BLaER1 (cell line): ENCODE results near the gene C5orf15.

Source experiments
- H3K27ac ChIP-seq: shearing (Covaris generic); formaldehyde crosslinking; 2 replicates; pipeline ENCODE4 v1.8.1; 2022
- H3K27me3 ChIP-seq: shearing (Covaris generic); formaldehyde crosslinking; 2 replicates; pipeline ENCODE4 v1.8.1; 2022
- H3K36me3 ChIP-seq: shearing (Covaris generic); formaldehyde crosslinking; 2 replicates; pipeline ENCODE4 v1.8.1; 2022
- H3K4me1 ChIP-seq: shearing (Covaris generic); formaldehyde crosslinking; 2 replicates; pipeline ENCODE4 v1.8.1; 2022
- H3K4me2 ChIP-seq: shearing (Covaris generic); formaldehyde crosslinking; 2 replicates; pipeline ENCODE4 v1.8.1; 2022
- H3K4me3 ChIP-seq: shearing (Covaris generic); formaldehyde crosslinking; 2 replicates; pipeline ENCODE4 v1.8.1; 2022
- H3K9ac ChIP-seq: shearing (Covaris generic); formaldehyde crosslinking; 2 replicates; pipeline ENCODE4 v1.8.1; 2022
- H3K9me3 ChIP-seq: shearing (Covaris generic); formaldehyde crosslinking; 2 replicates; pipeline ENCODE4 v1.8.1; 2022
- H4K20me1 ChIP-seq: shearing (Covaris generic); formaldehyde crosslinking; 2 replicates; pipeline ENCODE4 v1.8.1; 2022
- Cebpa-rat ChIP-seq: shearing (Covaris generic); IDR thresholded peaks from 2 replicates; pipeline ENCODE4 v1.8.1; 2022

The C5orf15 gene

DNA sequence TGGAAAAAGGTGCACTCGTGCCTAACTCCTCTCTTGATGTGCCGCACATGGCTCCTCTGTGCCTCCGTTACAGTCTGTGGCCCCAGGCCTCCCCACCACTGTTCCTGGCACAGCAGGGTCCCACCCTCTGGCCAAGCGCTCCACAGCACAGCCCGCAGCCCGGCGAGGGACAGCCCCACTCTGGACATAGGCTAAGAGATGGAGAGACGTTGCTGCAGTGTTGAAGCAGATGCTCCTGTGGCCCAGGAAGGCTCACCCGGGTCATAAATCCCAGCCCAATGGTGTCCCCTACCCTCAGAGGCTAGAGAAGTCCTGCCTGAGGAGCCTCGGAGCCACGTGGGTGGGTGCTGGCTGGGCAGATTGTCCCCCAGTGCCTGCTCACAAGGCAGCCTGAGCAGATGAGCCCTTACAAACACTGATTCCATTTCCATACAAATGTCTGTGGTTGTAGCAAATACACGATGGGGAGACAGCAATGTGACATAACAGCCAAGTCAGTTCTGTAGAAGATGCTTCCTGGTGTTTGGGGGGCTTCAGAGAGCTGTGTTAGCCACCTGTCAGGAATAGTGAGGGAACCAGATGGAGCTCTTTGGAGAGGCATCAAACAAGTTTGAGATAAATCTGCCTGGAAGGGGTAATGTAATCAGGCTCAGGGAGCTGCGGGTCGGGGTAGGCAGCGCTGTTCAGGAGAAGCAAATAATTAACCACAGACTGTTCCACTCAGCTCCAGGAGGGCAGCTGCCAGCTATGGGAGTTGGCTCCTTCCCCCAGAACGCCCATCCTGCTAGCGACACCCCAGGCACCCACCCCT lies 41.7 kb downstream of the C5orf15 start:
- Histone ChIP-seq H3K4me2 (peak overlapping the region; percentile 53), H3K4me3 (no peak overlapping the region), H3K27me3 (no peaks in the 10 kb centered on the region), H4K20me1 (no peaks in the 10 kb centered on the region), H3K9ac (no peak overlapping the region), H3K4me1 (peaks cover 79% of the 10 kb centered on the region), H3K27ac (peak overlapping the region; percentile 32; the same call in 1 of the 2 replicates), H3K9me3 (no peaks in the 10 kb centered on the region), H3K36me3 (no peaks in the 10 kb centered on the region)
- TF ChIP-seq Cebpa-rat = no peak

DNA sequence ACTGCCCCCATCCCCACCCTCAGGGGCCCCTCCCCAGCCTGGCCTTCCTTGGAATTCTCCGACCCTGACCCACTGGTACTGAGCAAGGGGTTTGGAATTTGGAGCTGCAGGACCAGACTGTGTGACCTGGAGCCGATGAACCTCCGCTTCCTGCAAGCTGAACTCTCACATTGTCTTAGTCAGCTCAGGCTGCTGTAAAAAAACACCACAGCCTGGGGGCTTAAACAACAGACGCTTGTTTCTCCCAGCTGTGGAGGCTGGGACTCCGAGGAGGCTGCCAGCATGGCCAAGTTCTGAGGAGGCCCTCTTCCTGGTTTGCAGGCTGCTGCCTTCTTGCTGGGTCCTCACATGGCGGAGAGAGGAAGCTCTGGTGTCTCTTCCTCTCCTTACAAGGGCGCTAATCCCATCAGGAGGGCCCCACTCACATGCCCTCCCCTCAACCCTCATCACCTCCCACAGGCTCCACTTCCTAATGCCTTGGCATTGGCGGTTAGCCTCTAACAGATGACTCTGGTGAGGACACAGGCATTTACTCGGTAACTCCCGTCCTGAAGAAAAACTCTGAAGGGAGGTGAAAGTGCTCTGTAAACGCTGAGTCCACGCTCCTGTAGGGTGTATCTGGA lies 42.4 kb downstream of the C5orf15 start:
- H3K27ac ChIP-seq = no peak overlapping the region
- H3K9ac ChIP-seq = no peak overlapping the region
- H4K20me1 ChIP-seq = no peaks in the 10 kb centered on the region
- no peak for TF ChIP-seq Cebpa-rat
- H3K9me3 ChIP-seq = no peaks in the 10 kb centered on the region
- H3K4me2 ChIP-seq = peak overlapping the region; percentile 53
- H3K4me1 ChIP-seq = peaks cover 72% of the 10 kb centered on the region
- no peaks in the 10 kb centered on the region for H3K36me3 ChIP-seq
- no peaks in the 10 kb centered on the region for H3K27me3 ChIP-seq
- no peak overlapping the region for H3K4me3 ChIP-seq

- TF ChIP-seq Cebpa-rat = no peak
- peak overlapping the region; percentile 5 for H3K4me2 ChIP-seq
Observed at GRCh38 chr5:133925269-133925668, 43.2 kb downstream of the C5orf15 start.

GRCh38 chr5:133924221-133924920 lies 44.1 kb downstream of the C5orf15 start:
- no peaks in the 10 kb centered on the region for H3K27me3 ChIP-seq
- no peak overlapping the region for H3K4me3 ChIP-seq
- no peaks in the 10 kb centered on the region for H3K36me3 ChIP-seq
- no peaks in the 10 kb centered on the region for H4K20me1 ChIP-seq
- H3K4me1 ChIP-seq = peaks cover 70% of the 10 kb centered on the region
- peak overlapping the region; percentile 5 for H3K4me2 ChIP-seq
- no peaks in the 10 kb centered on the region for H3K9me3 ChIP-seq
- TF ChIP-seq Cebpa-rat = no peak
- H3K27ac ChIP-seq = no peak overlapping the region
- H3K9ac ChIP-seq = no peak overlapping the region

More at GRCh38 chr5:133925269-133925668, 43.2 kb downstream of the C5orf15 start:
- no peak overlapping the region for H3K4me3 ChIP-seq
- no peaks in the 10 kb centered on the region for H3K36me3 ChIP-seq
- H3K27ac ChIP-seq = no peak overlapping the region
- H4K20me1 ChIP-seq = no peaks in the 10 kb centered on the region
- H3K9ac ChIP-seq = no peak overlapping the region
- peaks cover 71% of the 10 kb centered on the region for H3K4me1 ChIP-seq
- H3K9me3 ChIP-seq = no peaks in the 10 kb centered on the region
- H3K27me3 ChIP-seq = no peaks in the 10 kb centered on the region

DNA sequence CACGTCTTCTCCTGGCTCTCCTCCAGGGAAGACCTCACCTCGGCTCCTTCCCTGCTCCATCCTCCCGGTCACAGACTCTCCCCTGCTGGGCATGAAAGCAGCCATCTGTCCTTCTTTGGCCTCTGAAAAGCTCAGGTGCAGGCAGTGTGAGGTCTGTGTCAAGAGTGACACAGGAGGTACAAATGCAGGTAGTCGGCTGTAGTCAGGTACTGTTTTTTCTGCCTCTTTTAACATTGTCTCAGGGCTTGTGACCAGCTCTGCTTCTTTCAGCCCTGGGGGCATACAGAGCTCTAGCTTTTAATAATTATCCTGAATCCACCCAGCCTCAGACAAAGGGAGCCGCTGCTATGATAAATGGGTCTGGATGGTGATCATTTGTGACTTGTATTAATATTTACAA lies 46.4 kb downstream of the C5orf15 start:
- no peak for TF ChIP-seq Cebpa-rat
- Histone ChIP-seq H3K27me3 (no peaks in the 10 kb centered on the region), H3K4me1 (peaks cover 57% of the 10 kb centered on the region), H3K9ac (no peak overlapping the region), H3K9me3 (no peaks in the 10 kb centered on the region), H3K27ac (no peak overlapping the region), H4K20me1 (no peaks in the 10 kb centered on the region), H3K4me3 (no peak overlapping the region), H3K4me2 (no peak overlapping the region), H3K36me3 (no peaks in the 10 kb centered on the region)

GRCh38 chr5:133921069-133921468 lies 47.4 kb downstream of the C5orf15 start:
- H3K4me1 ChIP-seq = peaks cover 48% of the 10 kb centered on the region
- no peak for TF ChIP-seq Cebpa-rat
- H3K27me3 ChIP-seq = no peaks in the 10 kb centered on the region
- H3K9me3 ChIP-seq = no peaks in the 10 kb centered on the region
- no peaks in the 10 kb centered on the region for H3K36me3 ChIP-seq
- no peak overlapping the region for H3K27ac ChIP-seq
- no peak overlapping the region for H3K4me2 ChIP-seq
- no peaks in the 10 kb centered on the region for H4K20me1 ChIP-seq
- H3K9ac ChIP-seq = no peak overlapping the region
- H3K4me3 ChIP-seq = no peak overlapping the region

- TF ChIP-seq Cebpa-rat = no peak
- H3K4me1 ChIP-seq = peaks cover 34% of the 10 kb centered on the region
- no peak overlapping the region for H3K4me3 ChIP-seq
- no peaks in the 10 kb centered on the region for H3K27me3 ChIP-seq
- no peak overlapping the region for H3K27ac ChIP-seq
- H3K4me2 ChIP-seq = peak overlapping the region; percentile 39
- H3K9me3 ChIP-seq = no peaks in the 10 kb centered on the region
- H3K9ac ChIP-seq = no peak overlapping the region
- H4K20me1 ChIP-seq = no peaks in the 10 kb centered on the region
- no peaks in the 10 kb centered on the region for H3K36me3 ChIP-seq
Observed at GRCh38 chr5:133919148-133920136, 49.0 kb downstream of the C5orf15 start.

GRCh38 chr5:133918731-133919130 lies 49.7 kb downstream of the C5orf15 start:
- Histone ChIP-seq H3K4me3 (no peak overlapping the region), H3K36me3 (no peaks in the 10 kb centered on the region), H3K9me3 (no peaks in the 10 kb centered on the region), H4K20me1 (no peaks in the 10 kb centered on the region), H3K9ac (no peak overlapping the region), H3K4me2 (no peak overlapping the region), H3K4me1 (peaks cover 27% of the 10 kb centered on the region), H3K27me3 (no peaks in the 10 kb centered on the region), H3K27ac (no peak overlapping the region)
- TF ChIP-seq Cebpa-rat = no peak

GRCh38 chr5:133918316-133918715 lies 50.1 kb downstream of the C5orf15 start:
- no peak for TF ChIP-seq Cebpa-rat
- Histone ChIP-seq H3K4me2 (no peak overlapping the region), H3K4me1 (peaks cover 25% of the 10 kb centered on the region), H3K27ac (no peak overlapping the region), H3K27me3 (no peaks in the 10 kb centered on the region), H3K9ac (no peak overlapping the region), H4K20me1 (no peaks in the 10 kb centered on the region), H3K36me3 (no peaks in the 10 kb centered on the region), H3K4me3 (no peak overlapping the region), H3K9me3 (no peaks in the 10 kb centered on the region)
